Spleen (tissue), 11 donors: ENCODE results near the gene IER5. TPM values are rescaled to one million over a fixed set of nuclear protein-coding genes. Genes with fewer than 3 reads are reported as not detected.
A peak's percentile ranks its signal among the peaks of the same experiment; 100 is the strongest.

Experiments used
- DNase-seq: peaks from one replicate; pipeline ENCODE4 v3.0.0-alpha.2; 2020
- H3K27ac ChIP-seq, 8 donors: fragments of 200-600 bp; sonication (generic) in 7 of 8; 1 replicate in 4 of 8; 2 replicates in 4 of 8; pipeline versions ENCODE4 v1.5.0 to v1.8.0; 2016 to 2021; ENCODE audit warnings: inconsistent platforms in 4 of 8, mild to moderate bottlenecking in 4 of 8, moderate library complexity in 1 of 8
- H3K27me3 ChIP-seq, 7 donors: fragments of 200-600 bp; sonication (generic) in 6 of 7; replicated peaks in 1 of 7; 1 replicate in 4 of 7; 2 replicates in 3 of 7; pipeline versions ENCODE4 v1.5.0 to v1.8.0; 2016 to 2021; ENCODE audit warnings: inconsistent platforms in 3 of 7, mild to moderate bottlenecking in 1 of 7
- H3K36me3 ChIP-seq, 6 donors: fragments of 200-600 bp; sonication (generic) in 5 of 6; 1 replicate in 4 of 6; 2 replicates in 2 of 6; pipeline versions ENCODE4 v1.5.0 to v1.8.0; 2016 to 2021; ENCODE audit warnings: inconsistent platforms in 2 of 6
- H3K4me1 ChIP-seq, 6 donors: fragments of 200-600 bp; sonication (generic) in 5 of 6; 1 replicate in 3 of 6; 2 replicates in 3 of 6; pipeline versions ENCODE4 v1.5.0 to v1.8.0; 2016 to 2021; ENCODE audit warnings: inconsistent platforms in 3 of 6
- H3K4me3 ChIP-seq, 8 donors: fragments of 200-600 bp; sonication (generic) in 7 of 8; 1 replicate in 4 of 8; 2 replicates in 4 of 8; pipeline versions ENCODE4 v1.5.0 to v1.8.0; 2016 to 2021; ENCODE audit warnings: inconsistent platforms in 4 of 8, mild to moderate bottlenecking in 4 of 8, moderate library complexity in 2 of 8
- H3K9me3 ChIP-seq, 8 donors: fragments of 200-600 bp; sonication (generic) in 7 of 8; 1 replicate in 4 of 8; 2 replicates in 4 of 8; pipeline versions ENCODE4 v1.5.0 to v1.8.0; 2016 to 2021; ENCODE audit warnings: inconsistent platforms in 4 of 8
- POLR2A ChIP-seq, 3 donors: fragments of 450-650 bp; IDR thresholded peaks; one replicate each; pipeline ENCODE4 v1.5.1; 2017; ENCODE audit warnings: antibody characterized with exemption in 3 of 3, mild to moderate bottlenecking in 1 of 3
- POLR2AphosphoS5 ChIP-seq, 3 donors: sonication (generic); formaldehyde crosslinking; IDR thresholded peaks; one replicate each; pipeline ENCODE4 v1.5.1; 2017; ENCODE audit warnings: antibody characterized with exemption in 3 of 3
- WGBS, 5 donors: extraction: QIAGEN DNeasy Blood & Tissue Kit in 3 of 5; methylation state at CpG; one replicate each; pipeline versions ENCODE4 v1.1.5 to v1.1.7; 2013 to 2018; 5-methylcytosine and 5-hydroxymethylcytosine counted together
- intact Hi-C: fragments of 100-400 bp; cut with DNase I; formaldehyde crosslinking; loops from one replicate; pipeline ENCODE4 v1.15.0; 2023; ENCODE audit warnings: low total_unique reads
- polyA plus RNA-seq, 3 donors: library from polyadenylated mRNA; stranded (reverse); fragments of 200-250 nt; gene quantifications; one replicate each; pipeline ENCODE4 v1.2.1, GENCODE V29; 2013
- total RNA-seq, 7 donors: library from RNA; depleted of rRNA in 3 of 7; stranded (reverse); fragments of >200 nt in 3 of 7; fragmentation: NEBNext Ultra II Directional in 4 of 7; extraction: Animal tissue kit (Norgen Biotek cat#: 25700) in 4 of 7; gene quantifications; one replicate each; pipeline versions ENCODE4 v1.1.0 to v1.2.1, GENCODE V29; 2016 to 2021
- TF ChIP-seq, protein P1 (sequence below), 11 experiments: fragments of 200-600 bp in 7 of 11; fragments of 450-650 bp in 4 of 11; sonication (generic) in 4 of 11; IDR thresholded peaks in 8 of 11; conservative IDR thresholded peaks in 3 of 11; 1 replicate in 7 of 11; 2 replicates in 4 of 11; pipeline versions ENCODE4 v1.4.0 to v1.8.0; 2016 to 2021; ENCODE audit warnings: antibody characterized with exemption in 11 of 11, inconsistent platforms in 4 of 11, mild to moderate bottlenecking in 1 of 11
- donor health status: healthy with polysubstance abuse.
- donor health status: DM: no; HTN: no; CAD: no; lungs with moderate emphysema.
- donor health status: DM: no; HTN: no; CAD: no.
- donor health status: Bipolar disorder and iron deficiency.
- donor health status: healthy.
- donor health status: DM: no; HTN: no; CAD: no.
- donor health status: DM: yes; HTN: yes; CAD: no.

The IER5 gene
- total and polyA plus RNA-seq, 10 donors, result 21.3 to 62.3 (median 36.7) TPM

DNA sequence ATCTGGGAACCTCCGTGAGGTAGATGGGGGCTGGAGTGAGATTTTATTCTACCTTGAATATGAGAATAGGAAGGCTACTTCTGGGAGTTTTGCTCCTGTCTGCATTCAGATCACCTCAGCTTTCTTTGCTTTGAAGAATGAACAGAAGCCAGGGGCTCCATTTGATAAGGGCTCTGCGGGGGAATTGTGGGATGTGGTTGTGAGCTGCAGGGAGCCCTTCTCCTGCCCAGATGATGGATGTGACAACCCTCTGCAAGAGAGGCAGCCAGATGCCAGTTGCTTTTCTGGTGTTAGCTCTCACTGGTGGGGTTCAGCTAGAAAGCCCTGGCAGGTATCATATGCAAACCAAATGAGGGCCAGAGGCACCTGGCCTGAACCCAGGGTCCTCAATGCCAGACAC, 21.5 kb downstream of the IER5 start:
- Histone ChIP-seq H3K4me1 (peaks cover 23 to 62% (median 44%) of the 10 kb centered on the region in 6 donors), H3K27me3 (no peaks in the 10 kb centered on the region), H3K4me3 (no peak overlapping the region), H3K27ac (no peak overlapping the region), H3K36me3 (no peaks in the 10 kb centered on the region), H3K9me3 (no peaks in the 10 kb centered on the region)
- DNase-seq, result no peak
- TF ChIP-seq POLR2AphosphoS5 (IDR thresholded peaks at IDR 0.05), result no peak
- TF ChIP-seq POLR2A (IDR thresholded peaks at IDR 0.05), result no peak
- TF ChIP-seq, protein P1, sequence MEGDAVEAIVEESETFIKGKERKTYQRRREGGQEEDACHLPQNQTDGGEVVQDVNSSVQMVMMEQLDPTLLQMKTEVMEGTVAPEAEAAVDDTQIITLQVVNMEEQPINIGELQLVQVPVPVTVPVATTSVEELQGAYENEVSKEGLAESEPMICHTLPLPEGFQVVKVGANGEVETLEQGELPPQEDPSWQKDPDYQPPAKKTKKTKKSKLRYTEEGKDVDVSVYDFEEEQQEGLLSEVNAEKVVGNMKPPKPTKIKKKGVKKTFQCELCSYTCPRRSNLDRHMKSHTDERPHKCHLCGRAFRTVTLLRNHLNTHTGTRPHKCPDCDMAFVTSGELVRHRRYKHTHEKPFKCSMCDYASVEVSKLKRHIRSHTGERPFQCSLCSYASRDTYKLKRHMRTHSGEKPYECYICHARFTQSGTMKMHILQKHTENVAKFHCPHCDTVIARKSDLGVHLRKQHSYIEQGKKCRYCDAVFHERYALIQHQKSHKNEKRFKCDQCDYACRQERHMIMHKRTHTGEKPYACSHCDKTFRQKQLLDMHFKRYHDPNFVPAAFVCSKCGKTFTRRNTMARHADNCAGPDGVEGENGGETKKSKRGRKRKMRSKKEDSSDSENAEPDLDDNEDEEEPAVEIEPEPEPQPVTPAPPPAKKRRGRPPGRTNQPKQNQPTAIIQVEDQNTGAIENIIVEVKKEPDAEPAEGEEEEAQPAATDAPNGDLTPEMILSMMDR (IDR thresholded peaks at IDR 0.05 in 8 of 11, conservative IDR thresholded peaks at IDR 0.05 in 3 of 11), result no peak
- 76 to 82% (median 77%) methylated on average over 2 of the region's 2 CpGs for WGBS, 5 donors
- intact Hi-C loops, result no loop called here

DNA sequence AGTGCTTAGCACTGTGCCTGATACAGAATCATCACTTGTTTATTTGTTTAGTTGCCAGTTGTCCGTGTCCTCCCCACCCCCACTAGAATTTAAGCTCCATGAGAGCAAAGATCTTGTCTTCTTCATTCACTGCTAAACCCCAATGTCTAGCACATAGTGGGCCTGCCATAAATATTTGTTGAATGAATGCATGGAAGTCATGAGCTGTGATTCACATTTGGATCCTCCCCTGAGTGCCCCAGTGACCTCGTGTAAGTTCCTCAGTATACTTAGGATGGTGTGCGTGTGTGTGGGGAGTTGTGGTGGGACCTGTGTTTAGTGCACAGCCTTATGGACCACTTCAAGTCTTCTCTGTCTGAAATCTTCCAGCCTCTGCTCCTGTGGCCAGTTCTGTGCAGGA, 23.1 kb downstream of the IER5 start:
- Histone ChIP-seq H3K27me3 (no peaks in the 10 kb centered on the region), H3K27ac (no peak overlapping the region), H3K9me3 (no peaks in the 10 kb centered on the region), H3K4me3 (no peak overlapping the region), H3K4me1 (peaks cover 23 to 56% (median 37%) of the 10 kb centered on the region in 6 donors), H3K36me3 (no peaks in the 10 kb centered on the region)
- intact Hi-C loops, result no loop called here
- TF ChIP-seq, protein P1 (IDR thresholded peaks at IDR 0.05 in 8 of 11, conservative IDR thresholded peaks at IDR 0.05 in 3 of 11), result no peak
- no peak for TF ChIP-seq POLR2A (IDR thresholded peaks at IDR 0.05)
- no peak for TF ChIP-seq POLR2AphosphoS5 (IDR thresholded peaks at IDR 0.05)
- DNase-seq, result no peak
- WGBS, 5 donors, result 92 to 99% (median 93%) methylated on average over 3 of the region's 3 CpGs

- intact Hi-C loops, result no loop called here
- Histone ChIP-seq H3K4me1 (peaks cover 16 to 53% (median 30%) of the 10 kb centered on the region in 6 donors), H3K9me3 (no peaks in the 10 kb centered on the region), H3K36me3 (no peaks in the 10 kb centered on the region), H3K27ac (peak overlapping the region in 2 of 8 donors; percentile 2 to 38), H3K27me3 (no peaks in the 10 kb centered on the region), H3K4me3 (no peak overlapping the region)
- TF ChIP-seq POLR2A (IDR thresholded peaks at IDR 0.05) (no peak), POLR2AphosphoS5 (IDR thresholded peaks at IDR 0.05) (peak in 1 of 3 donors; percentile 47)
- 72 to 77% (median 76%) methylated on average over 10 of the region's 10 CpGs for WGBS, 5 donors
- DNase-seq, result no peak
These were observed 23.8 kb downstream of the IER5 start for GRCh38 chr1:181112071-181112929.

DNA sequence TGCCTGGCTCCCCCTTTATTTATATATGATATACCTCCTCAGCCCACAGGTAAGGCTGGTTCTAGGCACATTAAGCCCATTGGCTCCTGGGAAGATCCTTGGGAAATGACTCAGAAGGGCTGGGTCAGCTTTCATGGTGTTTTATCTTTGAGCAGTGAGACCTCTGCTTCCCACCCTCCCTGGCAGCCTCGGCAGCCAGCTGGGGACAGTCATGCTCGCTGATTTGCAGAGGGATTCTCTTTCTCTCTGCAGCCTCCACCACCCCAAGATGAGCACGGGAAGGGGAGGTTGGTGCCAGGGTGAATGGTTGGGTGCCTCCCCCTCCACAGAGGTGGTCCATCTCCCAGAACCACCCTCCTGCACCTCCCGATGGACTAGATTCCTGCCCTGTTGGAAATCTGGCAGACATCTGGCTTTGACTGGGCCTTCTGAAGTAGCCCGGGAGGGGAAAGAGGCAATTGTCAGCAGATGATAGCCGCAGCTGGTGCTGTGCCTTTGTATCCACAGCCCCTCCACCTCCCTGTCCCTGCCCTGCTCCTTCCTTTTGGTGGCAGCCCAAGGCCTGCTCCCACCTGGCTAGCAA, 24.6 kb downstream of the IER5 start:
- Histone ChIP-seq H3K27me3 (no peaks in the 10 kb centered on the region), H3K4me3 (no peak overlapping the region), H3K9me3 (no peaks in the 10 kb centered on the region), H3K4me1 (peaks cover 15 to 53% (median 30%) of the 10 kb centered on the region in 6 donors), H3K27ac (peak overlapping the region in 3 of 8 donors; percentile 2 to 38 (median 16)), H3K36me3 (no peaks in the 10 kb centered on the region)
- no peak for DNase-seq
- WGBS, 5 donors, result 61 to 77% (median 70%) methylated on average over 4 to 6 of the region's 6 CpGs
- intact Hi-C loops, result no loop called here
- no peak for TF ChIP-seq POLR2A (IDR thresholded peaks at IDR 0.05)
- TF ChIP-seq, protein P1 (IDR thresholded peaks at IDR 0.05 in 8 of 11, conservative IDR thresholded peaks at IDR 0.05 in 3 of 11), result no peak
- TF ChIP-seq POLR2AphosphoS5 (IDR thresholded peaks at IDR 0.05), result no peak
